ENCODE data around the gene THAP8. TPM values are rescaled to one million over a fixed set of nuclear protein-coding genes. Genes with fewer than 3 reads are reported as not detected.

Gene THAP8
- total and polyA plus RNA-seq, 2 of the 8 experiments (the other 6 are each of a cell fraction or from before 2014, with no cell fraction given): 6.0 to 11.1 TPM

- no peak overlapping the region for H3K4me2 ChIP-seq (ENCODE audit: insufficient read depth in 1 of 2, low read depth in 2 of 2, low read length in 2 of 2)
- TF ChIP-seq EP300 (IDR thresholded peaks at IDR 0.05; ENCODE audit: borderline replicate concordance in 1 of 2, low read depth in 2 of 2, low read length in 2 of 2) (no peak), JUND (IDR thresholded peaks at IDR 0.05; ENCODE audit: low read length) (no peak), SIX5 (IDR thresholded peaks at IDR 0.05; ENCODE audit: low read depth, low read length) (no peak), RAD21 (IDR thresholded peaks at IDR 0.05 in 1 of 2, conservative IDR thresholded peaks at IDR 0.05 in 1 of 2; ENCODE audit: low read depth in 2 of 2, low read length in 2 of 2) (no peak), CREB1 (IDR thresholded peaks at IDR 0.05) (no peak), HDAC6 (IDR thresholded peaks at IDR 0.05; ENCODE audit: low read depth, low read length) (no peak), USF2 (IDR thresholded peaks at IDR 0.05; ENCODE audit: low read length) (no peak), ZNF274 (IDR thresholded peaks at IDR 0.05; ENCODE audit: borderline replicate concordance, extremely low read depth, low read length) (no peak), CEBPB (IDR thresholded peaks at IDR 0.05; ENCODE audit: low read depth, low read length) (no peak), MAX (IDR thresholded peaks at IDR 0.05) (no peak), BCL11A (IDR thresholded peaks at IDR 0.05; ENCODE audit: low read depth in 2 of 2, low read length in 2 of 2) (no peak)
These were observed 30.3 kb upstream of the THAP8 start for GRCh38 chr19:36084231-36085009.

More at GRCh38 chr19:36084231-36085009, 30.3 kb upstream of the THAP8 start:
- Histone ChIP-seq H4K8ac (ENCODE audit: extremely low read depth, insufficient read depth, low read length) (no peak overlapping the region), H2AFZ (ENCODE audit: low read length) (no peak overlapping the region), H4K20me1 (replicated peaks in 1 of 2; ENCODE audit: control insufficient read depth in 1 of 2, insufficient read depth in 2 of 2, low read length in 2 of 2) (peaks cover 0 to 20% of the 10 kb centered on the region in 2 experiments), H3K56ac (replicated peaks; ENCODE audit: insufficient read length, low read depth, low read length) (no peak overlapping the region), H3K18ac (ENCODE audit: extremely low read depth, low read length) (no peak overlapping the region), H3K14ac (ENCODE audit: insufficient read length) (no peak overlapping the region), H3K23me2 (ENCODE audit: low read depth, low read length) (no peaks in the 10 kb centered on the region), H3K9me3 (ENCODE audit: insufficient read depth in 2 of 2, low read depth in 1 of 2, low read length in 1 of 2) (no peaks in the 10 kb centered on the region), H4K91ac (replicated peaks; ENCODE audit: insufficient read length, low read length) (no peak overlapping the region), H2AK5ac (ENCODE audit: low read depth, low read length) (no peak overlapping the region), H2BK15ac (ENCODE audit: low read length) (no peak overlapping the region), H3K27ac (ENCODE audit: low read depth, low read length) (no peak overlapping the region), H3K23ac (ENCODE audit: insufficient read length) (no peak overlapping the region), H3K4ac (replicated peaks; ENCODE audit: insufficient read length, low read depth, low read length) (no peak overlapping the region), H3K79me2 (ENCODE audit: control insufficient read depth in 1 of 2, insufficient read depth in 2 of 2, low read length in 2 of 2) (no peaks in the 10 kb centered on the region), H3K27me3 (replicated peaks in 1 of 4; ENCODE audit: control insufficient read depth in 3 of 4, extremely low read depth in 1 of 4, insufficient read depth in 3 of 4, low read length in 3 of 4) (no peaks in the 10 kb centered on the region), H3K36me3 (ENCODE audit: control insufficient read depth in 2 of 4, insufficient read depth in 4 of 4, low read length in 3 of 4) (peaks cover 40 to 72% (median 63%) of the 10 kb centered on the region in 4 experiments), H2BK5ac (ENCODE audit: low read depth, low read length) (no peak overlapping the region), H3K4me3 (ENCODE audit: extremely low read depth in 1 of 4, insufficient read depth in 2 of 4, low read depth in 3 of 4, low read length in 4 of 4) (no peak overlapping the region), H4K5ac (ENCODE audit: insufficient read length, low read depth, low read length) (no peak overlapping the region), H3K4me1 (replicated peaks in 1 of 4; ENCODE audit: control insufficient read depth in 3 of 4, insufficient read depth in 4 of 4, low read length in 3 of 4) (no peaks in the 10 kb centered on the region), H2BK120ac (replicated peaks; ENCODE audit: low read depth, low read length) (no peak overlapping the region), H3K79me1 (ENCODE audit: low read depth, low read length) (no peaks in the 10 kb centered on the region), H3K9ac (replicated peaks in 1 of 4; ENCODE audit: extremely low read depth in 1 of 4, low read depth in 3 of 4, low read length in 3 of 4) (no peak overlapping the region), H2BK12ac (ENCODE audit: low read depth, low read length) (no peak overlapping the region), H2BK20ac (ENCODE audit: low read length) (no peak overlapping the region)
- POLR2A ChIA-PET (ENCODE audit: partially characterized antibody): interaction anchor here (0.8 to 1.2 kb wide), 2 partner anchors 12 to 14 kb away, joined by 3 read pairs; no protein-coding TSS in a partner anchor
- WGBS, 2 experiments (ENCODE audit: extremely low coverage in 1 of 2, insufficient coverage in 1 of 2, insufficient read length in 1 of 2, insufficient replicate concordance in 2 of 2, low coverage in 1 of 2, low lambda C conversion rate in 2 of 2, missing lambda C conversion rate in 1 of 2): 89% methylated on average over 12 of the region's 12 CpGs; no CpG with 5 or more reads in 1 of the 2 experiments
- DNase-seq (ENCODE audit: low read depth in 1 of 2, low spot score in 2 of 2) (no peak), FAIRE-seq (no peak)
- CTCF ChIA-PET (ENCODE audit: partially characterized antibody): interaction anchor here (0.6 to 2.2 kb wide), 5 partner anchors 11 to 181 kb away, joined by 3 to 5 read pairs (median 3); no protein-coding TSS in a partner anchor

Data from H1 (cell line).